ENCODE measurements around the gene ANO10. TPM values are rescaled to one million over a fixed set of nuclear protein-coding genes. Genes with fewer than 3 reads are reported as not detected.

Gene ANO10
- polyA plus RNA-seq, 1 donor from 2014 or later = 11.1 TPM

DNA sequence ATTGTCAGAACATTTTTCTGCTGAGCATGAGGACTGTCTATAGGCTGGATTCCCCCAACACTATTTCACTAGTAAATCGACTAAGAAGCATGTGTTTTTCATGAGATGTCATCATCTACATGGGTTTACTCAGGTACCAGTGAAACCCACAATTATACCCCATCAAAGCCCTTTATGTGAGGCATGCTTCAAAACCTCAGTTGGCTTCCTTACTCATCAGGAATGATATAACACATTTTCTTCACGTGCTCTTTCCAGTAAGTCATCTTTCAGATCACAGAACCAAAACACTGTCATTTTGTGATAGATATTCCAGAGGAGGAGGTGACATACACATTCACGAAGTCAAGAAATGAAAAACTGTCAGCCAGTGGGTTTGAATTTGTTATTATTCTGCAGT is 116.5 kb downstream of the ANO10 start:
- Histone ChIP-seq H2AFZ (ENCODE audit: low read depth, low read length) (no peak overlapping the region), H3F3A (ENCODE audit: insufficient read depth, low read length, poor library complexity, severe bottlenecking) (no peaks in the 10 kb centered on the region), H3K4me3 (ENCODE audit: low read length) (no peak overlapping the region), H3K27me3 (ENCODE audit: insufficient read depth, low read depth, low read length) (no peaks in the 10 kb centered on the region), H3K9me3 (ENCODE audit: low read length) (no peaks in the 10 kb centered on the region), H4K20me1 (ENCODE audit: insufficient read depth) (no peaks in the 10 kb centered on the region), H3K9me2 (ENCODE audit: insufficient read depth, low read length) (no peaks in the 10 kb centered on the region), H3K9ac (ENCODE audit: low read length) (no peak overlapping the region), H3K27ac (ENCODE audit: low read length) (no peak overlapping the region), H3K79me2 (replicated peaks; ENCODE audit: insufficient read depth, low read length) (no peaks in the 10 kb centered on the region), H3K4me2 (ENCODE audit: low read length) (peak overlapping the region; percentile 26), H3K36me3 (ENCODE audit: insufficient read depth, low read length) (no peaks in the 10 kb centered on the region)
- TF ChIP-seq, protein P1, sequence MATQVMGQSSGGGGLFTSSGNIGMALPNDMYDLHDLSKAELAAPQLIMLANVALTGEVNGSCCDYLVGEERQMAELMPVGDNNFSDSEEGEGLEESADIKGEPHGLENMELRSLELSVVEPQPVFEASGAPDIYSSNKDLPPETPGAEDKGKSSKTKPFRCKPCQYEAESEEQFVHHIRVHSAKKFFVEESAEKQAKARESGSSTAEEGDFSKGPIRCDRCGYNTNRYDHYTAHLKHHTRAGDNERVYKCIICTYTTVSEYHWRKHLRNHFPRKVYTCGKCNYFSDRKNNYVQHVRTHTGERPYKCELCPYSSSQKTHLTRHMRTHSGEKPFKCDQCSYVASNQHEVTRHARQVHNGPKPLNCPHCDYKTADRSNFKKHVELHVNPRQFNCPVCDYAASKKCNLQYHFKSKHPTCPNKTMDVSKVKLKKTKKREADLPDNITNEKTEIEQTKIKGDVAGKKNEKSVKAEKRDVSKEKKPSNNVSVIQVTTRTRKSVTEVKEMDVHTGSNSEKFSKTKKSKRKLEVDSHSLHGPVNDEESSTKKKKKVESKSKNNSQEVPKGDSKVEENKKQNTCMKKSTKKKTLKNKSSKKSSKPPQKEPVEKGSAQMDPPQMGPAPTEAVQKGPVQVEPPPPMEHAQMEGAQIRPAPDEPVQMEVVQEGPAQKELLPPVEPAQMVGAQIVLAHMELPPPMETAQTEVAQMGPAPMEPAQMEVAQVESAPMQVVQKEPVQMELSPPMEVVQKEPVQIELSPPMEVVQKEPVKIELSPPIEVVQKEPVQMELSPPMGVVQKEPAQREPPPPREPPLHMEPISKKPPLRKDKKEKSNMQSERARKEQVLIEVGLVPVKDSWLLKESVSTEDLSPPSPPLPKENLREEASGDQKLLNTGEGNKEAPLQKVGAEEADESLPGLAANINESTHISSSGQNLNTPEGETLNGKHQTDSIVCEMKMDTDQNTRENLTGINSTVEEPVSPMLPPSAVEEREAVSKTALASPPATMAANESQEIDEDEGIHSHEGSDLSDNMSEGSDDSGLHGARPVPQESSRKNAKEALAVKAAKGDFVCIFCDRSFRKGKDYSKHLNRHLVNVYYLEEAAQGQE (IDR thresholded peaks at IDR 0.05; ENCODE audit: borderline replicate concordance) = peak; percentile 57
- TF ChIP-seq MXI1 (conservative IDR thresholded peaks at IDR 0.05; ENCODE audit: poor library complexity, severe bottlenecking) = peak; percentile 82
- peak; percentile 94 for TF ChIP-seq EP300 (conservative IDR thresholded peaks at IDR 0.05; ENCODE audit: poor library complexity, severe bottlenecking)
- TF ChIP-seq POLR2AphosphoS5 (IDR thresholded peaks at IDR 0.05) = peak; percentile 81
- TF ChIP-seq, protein P2, sequence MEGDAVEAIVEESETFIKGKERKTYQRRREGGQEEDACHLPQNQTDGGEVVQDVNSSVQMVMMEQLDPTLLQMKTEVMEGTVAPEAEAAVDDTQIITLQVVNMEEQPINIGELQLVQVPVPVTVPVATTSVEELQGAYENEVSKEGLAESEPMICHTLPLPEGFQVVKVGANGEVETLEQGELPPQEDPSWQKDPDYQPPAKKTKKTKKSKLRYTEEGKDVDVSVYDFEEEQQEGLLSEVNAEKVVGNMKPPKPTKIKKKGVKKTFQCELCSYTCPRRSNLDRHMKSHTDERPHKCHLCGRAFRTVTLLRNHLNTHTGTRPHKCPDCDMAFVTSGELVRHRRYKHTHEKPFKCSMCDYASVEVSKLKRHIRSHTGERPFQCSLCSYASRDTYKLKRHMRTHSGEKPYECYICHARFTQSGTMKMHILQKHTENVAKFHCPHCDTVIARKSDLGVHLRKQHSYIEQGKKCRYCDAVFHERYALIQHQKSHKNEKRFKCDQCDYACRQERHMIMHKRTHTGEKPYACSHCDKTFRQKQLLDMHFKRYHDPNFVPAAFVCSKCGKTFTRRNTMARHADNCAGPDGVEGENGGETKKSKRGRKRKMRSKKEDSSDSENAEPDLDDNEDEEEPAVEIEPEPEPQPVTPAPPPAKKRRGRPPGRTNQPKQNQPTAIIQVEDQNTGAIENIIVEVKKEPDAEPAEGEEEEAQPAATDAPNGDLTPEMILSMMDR (IDR thresholded peaks at IDR 0.05; ENCODE audit: poor library complexity, severe bottlenecking) = no peak

DNA sequence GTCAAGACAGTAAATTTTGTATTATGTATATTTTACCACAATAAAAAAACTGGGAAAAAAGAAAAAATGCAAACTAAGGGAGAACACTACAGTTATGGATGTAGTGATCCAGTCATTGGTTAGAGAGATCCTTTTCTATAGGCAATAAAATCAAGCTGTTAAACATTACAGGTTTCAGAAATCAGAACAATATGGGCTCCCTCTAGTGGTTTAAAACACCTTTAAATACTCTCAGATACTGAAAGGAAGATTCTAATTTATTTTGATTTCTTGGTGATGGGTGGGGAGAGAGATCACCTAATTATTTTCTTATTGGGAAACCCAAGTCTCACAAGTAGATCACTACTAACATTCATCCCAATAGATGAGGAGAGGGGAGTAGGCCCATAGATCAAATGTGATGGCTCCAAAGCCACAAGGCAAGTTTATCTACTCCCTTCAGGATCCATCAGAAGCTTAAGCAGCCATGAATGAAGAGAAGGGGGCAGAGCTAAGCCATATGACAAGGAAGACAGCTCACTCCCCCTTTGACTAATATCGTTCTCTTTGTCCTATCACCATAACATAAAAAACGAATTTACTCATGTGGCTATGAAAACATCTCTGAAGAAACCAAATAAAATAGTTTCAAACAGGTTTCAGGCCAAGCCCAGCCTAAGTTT is 118.6 kb downstream of the ANO10 start:
- Histone ChIP-seq H3K4me2 (ENCODE audit: low read length) (no peak overlapping the region), H2AFZ (ENCODE audit: low read depth, low read length) (no peak overlapping the region), H3K9me2 (ENCODE audit: insufficient read depth, low read length) (no peaks in the 10 kb centered on the region), H3K27me3 (ENCODE audit: insufficient read depth, low read depth, low read length) (no peaks in the 10 kb centered on the region), H3K27ac (ENCODE audit: low read length) (no peak overlapping the region), H3K79me2 (replicated peaks; ENCODE audit: insufficient read depth, low read length) (no peaks in the 10 kb centered on the region), H3K9ac (ENCODE audit: low read length) (no peak overlapping the region), H4K20me1 (ENCODE audit: insufficient read depth) (no peaks in the 10 kb centered on the region), H3K9me3 (ENCODE audit: low read length) (no peaks in the 10 kb centered on the region), H3F3A (ENCODE audit: insufficient read depth, low read length, poor library complexity, severe bottlenecking) (no peaks in the 10 kb centered on the region), H3K36me3 (ENCODE audit: insufficient read depth, low read length) (no peaks in the 10 kb centered on the region), H3K4me3 (ENCODE audit: low read length) (no peak overlapping the region)
- peak; percentile 71 for TF ChIP-seq RAD21 (conservative IDR thresholded peaks at IDR 0.05)
- no peak for TF ChIP-seq EZH2 (IDR thresholded peaks at IDR 0.05; ENCODE audit: borderline replicate concordance, insufficient read depth, low read length, poor library complexity, severe bottlenecking)
- peak; percentile 78 for TF ChIP-seq SMC3 (conservative IDR thresholded peaks at IDR 0.05; ENCODE audit: poor library complexity)
- TF ChIP-seq MXI1 (conservative IDR thresholded peaks at IDR 0.05; ENCODE audit: poor library complexity, severe bottlenecking) = no peak
- TF ChIP-seq, protein P1 (IDR thresholded peaks at IDR 0.05; ENCODE audit: borderline replicate concordance) = no peak
- no peak for TF ChIP-seq POLR2AphosphoS5 (IDR thresholded peaks at IDR 0.05)
- TF ChIP-seq, protein P2 (IDR thresholded peaks at IDR 0.05; ENCODE audit: poor library complexity, severe bottlenecking) = peak; percentile 75
- no peak for TF ChIP-seq EP300 (conservative IDR thresholded peaks at IDR 0.05; ENCODE audit: poor library complexity, severe bottlenecking)
- no peak for TF ChIP-seq TAF1 (IDR thresholded peaks at IDR 0.05; ENCODE audit: low read depth)

All from neural cell (in vitro differentiated cells).